Astrocyte of the cerebellum (primary cell): Measurements from ENCODE around the gene STARD8.

Experiments used
- DNase-seq: peaks from one replicate; pipeline ENCODE4 v3.0.0-alpha.2; 2011; ENCODE audit warnings: low read depth
- H3K4me3 ChIP-seq: 2 replicates; pipeline ENCODE4 v1.5.1; 2011; ENCODE audit warnings: mild to moderate bottlenecking, low read depth, low read length, moderate library complexity
- in situ Hi-C: cut with HindIII; loops from 2 replicates; pipeline ENCODE4 v1.10.0; 2017; ENCODE audit warnings: low sequenced_read_pairs
- TF ChIP-seq, protein P1 (sequence below): IDR thresholded peaks from 2 replicates; pipeline ENCODE4 v1.5.1; 2012; ENCODE audit warnings: low read length, low read depth, moderate library complexity, mild to moderate bottlenecking; ENCODE audit errors: missing control alignments

STARD8 gene

GRCh38 chrX:68697465-68698125 is 50.1 kb downstream of the STARD8 start:
- no peak overlapping the region for H3K4me3 ChIP-seq
- no peak for DNase-seq
- TF ChIP-seq, protein P1, sequence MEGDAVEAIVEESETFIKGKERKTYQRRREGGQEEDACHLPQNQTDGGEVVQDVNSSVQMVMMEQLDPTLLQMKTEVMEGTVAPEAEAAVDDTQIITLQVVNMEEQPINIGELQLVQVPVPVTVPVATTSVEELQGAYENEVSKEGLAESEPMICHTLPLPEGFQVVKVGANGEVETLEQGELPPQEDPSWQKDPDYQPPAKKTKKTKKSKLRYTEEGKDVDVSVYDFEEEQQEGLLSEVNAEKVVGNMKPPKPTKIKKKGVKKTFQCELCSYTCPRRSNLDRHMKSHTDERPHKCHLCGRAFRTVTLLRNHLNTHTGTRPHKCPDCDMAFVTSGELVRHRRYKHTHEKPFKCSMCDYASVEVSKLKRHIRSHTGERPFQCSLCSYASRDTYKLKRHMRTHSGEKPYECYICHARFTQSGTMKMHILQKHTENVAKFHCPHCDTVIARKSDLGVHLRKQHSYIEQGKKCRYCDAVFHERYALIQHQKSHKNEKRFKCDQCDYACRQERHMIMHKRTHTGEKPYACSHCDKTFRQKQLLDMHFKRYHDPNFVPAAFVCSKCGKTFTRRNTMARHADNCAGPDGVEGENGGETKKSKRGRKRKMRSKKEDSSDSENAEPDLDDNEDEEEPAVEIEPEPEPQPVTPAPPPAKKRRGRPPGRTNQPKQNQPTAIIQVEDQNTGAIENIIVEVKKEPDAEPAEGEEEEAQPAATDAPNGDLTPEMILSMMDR, result no peak
- in situ Hi-C loops, result no loop called here

GRCh38 chrX:68698942-68699341 is 51.5 kb downstream of the STARD8 start:
- DNase-seq, result no peak
- TF ChIP-seq, protein P1, result no peak
- in situ Hi-C loops, result no loop called here
- no peak overlapping the region for H3K4me3 ChIP-seq

GRCh38 chrX:68699960-68700746 is 52.7 kb downstream of the STARD8 start:
- DNase-seq, result no peak
- H3K4me3 ChIP-seq, result no peak overlapping the region
- in situ Hi-C loops, result no loop called here
- TF ChIP-seq, protein P1, result no peak

DNA sequence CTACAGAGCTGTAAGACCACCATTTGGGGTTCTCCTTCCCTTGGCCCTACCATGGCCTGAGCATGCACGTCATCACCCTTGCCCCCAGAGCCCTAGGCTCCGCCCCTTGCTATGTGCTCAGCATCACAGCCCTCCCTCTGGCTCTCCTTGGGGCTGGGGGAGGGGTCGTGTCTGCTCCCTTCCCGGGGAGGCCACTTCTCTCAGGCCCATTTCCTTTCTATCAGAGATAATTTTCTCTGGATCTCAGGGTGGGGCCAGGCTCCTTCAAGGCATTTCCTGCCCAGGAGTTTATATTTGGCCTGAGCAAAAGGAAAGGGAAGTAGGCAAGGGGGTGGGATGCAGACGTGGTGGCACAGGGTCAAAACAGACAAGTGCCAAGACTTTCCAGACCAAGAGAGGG is 55.9 kb downstream of the STARD8 start:
- DNase-seq, result no peak
- TF ChIP-seq, protein P1, result no peak
- no peak overlapping the region for H3K4me3 ChIP-seq
- in situ Hi-C loops, result no loop called here

DNA sequence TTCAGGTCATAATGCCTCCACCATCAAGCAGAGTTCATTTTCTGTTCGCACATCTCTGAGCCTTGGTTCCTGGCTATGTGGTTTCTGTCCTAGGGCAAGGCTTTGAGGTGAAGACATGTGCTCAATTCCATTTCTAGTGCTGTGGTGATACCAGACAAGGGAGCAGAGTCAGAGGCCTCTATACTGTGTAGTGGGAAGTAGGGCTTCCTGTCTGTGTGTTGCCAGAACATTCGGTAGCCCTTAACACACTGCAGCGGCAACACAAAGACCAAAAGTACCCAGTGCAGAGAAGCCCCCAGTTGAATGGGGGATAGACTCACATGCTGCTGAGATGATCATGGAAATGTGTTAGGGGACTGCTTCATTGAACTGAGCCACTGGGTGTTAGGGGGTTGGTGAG is 56.4 kb downstream of the STARD8 start:
- no peak overlapping the region for H3K4me3 ChIP-seq
- no peak for DNase-seq
- TF ChIP-seq, protein P1, result no peak
- in situ Hi-C loops, result no loop called here

DNA sequence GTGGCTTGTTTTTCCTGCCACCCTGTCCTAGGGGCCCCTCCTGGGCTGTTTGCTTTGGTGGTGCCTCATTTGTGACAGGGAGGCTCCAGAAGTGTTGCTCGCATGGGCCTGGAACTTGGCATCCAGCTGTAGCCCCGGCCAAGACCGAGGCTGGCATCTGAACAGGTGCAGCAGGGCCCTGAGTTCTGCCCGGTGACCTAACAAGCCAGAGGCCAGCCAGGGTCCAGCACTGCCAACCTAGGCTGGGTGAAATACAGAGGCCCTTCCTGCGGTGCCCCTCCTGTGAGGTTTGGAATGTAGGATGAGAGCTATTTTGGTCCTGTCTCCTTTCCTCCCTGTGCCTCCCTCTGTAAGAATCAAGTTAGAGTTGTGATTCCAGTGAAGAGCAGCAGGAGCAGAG is 58.5 kb downstream of the STARD8 start:
- in situ Hi-C loops, result no loop called here
- TF ChIP-seq, protein P1, result no peak
- H3K4me3 ChIP-seq, result no peak overlapping the region
- DNase-seq, result no peak
